COR-L47 (cell line): ENCODE results near the gene OR6M1.

Source experiments
- DNase-seq: peaks from one replicate; lab custom pipeline; 2025; lab: John Stamatoyannopoulos, UW

OR6M1 gene

DNA sequence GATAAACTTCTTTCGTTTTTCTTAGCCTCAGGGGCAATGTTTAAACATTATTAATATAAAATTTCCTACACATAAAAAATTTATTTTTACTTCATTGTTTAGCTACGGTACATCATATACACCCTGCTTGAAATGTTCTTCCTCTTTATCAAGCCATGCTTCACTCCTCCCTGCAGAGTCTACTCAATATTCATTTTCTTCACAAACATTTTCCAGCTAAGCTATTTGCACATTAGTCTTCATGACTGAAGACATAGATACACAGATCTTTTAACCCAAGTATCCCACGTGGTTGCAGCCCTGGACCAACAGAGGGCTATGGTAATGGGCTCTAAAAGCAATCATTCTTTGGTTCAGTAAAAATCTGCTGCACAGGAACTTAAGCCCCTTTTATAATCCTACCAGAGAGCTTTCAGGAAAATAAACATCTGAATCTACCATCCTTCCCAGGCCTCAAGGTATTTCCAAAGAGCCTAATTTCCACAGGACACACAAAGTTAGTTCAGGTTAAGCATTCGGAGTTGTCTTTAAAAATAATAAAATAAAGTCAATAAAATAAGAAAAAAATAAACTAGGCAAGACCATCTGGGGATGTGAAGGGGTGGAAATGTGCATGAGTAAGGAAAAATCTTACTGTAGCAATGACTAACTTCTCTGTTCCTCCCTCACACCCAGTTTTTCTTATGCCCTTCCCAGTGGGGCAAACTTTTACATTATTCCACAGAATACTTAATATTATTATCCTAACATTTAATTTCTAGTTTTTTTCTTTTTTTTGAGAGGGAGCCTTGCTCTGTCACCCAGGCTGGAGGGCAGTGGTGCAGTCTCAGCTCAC, 30.2 kb downstream of the OR6M1 start:
- DNase-seq: no peak

DNA sequence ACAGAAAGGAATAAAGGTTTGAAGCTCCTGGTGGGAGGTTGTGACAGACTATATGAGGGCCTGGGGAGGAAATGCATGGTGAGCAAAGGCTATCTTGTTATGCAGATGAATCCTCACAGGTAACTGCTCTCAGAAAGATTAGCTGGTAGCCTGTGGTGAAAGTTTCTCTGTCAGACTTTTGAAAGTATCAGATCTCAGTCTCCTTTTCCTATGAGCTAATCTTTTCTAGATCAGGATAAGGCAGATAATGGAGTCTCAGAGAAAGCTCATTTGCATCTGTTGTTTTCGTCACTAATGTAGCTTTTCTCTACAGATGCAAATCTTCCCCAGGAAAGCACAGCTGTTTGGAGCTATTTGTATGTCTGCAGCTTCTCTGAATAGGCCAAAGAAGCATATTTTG, 30.9 kb downstream of the OR6M1 start:
- no peak for DNase-seq

DNA sequence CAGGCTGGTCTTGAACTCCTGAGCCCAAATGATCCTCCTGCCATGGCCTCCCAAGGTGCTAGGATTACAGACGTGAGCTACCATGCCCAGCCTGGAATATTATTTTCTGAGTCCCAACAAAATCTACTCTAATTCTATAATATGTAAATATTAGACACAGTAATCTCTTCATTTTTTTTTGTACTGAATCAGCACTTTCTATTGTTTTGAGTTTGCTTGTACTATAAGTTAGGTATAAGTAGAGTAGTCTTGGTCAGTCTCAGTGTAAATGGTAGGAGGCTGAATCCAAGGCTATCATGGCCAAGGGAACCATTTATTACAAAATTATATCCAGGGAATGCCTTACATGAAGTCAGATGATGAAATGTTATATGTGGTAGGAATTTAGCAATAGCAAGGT, 32.2 kb downstream of the OR6M1 start:
- DNase-seq: no peak

DNA sequence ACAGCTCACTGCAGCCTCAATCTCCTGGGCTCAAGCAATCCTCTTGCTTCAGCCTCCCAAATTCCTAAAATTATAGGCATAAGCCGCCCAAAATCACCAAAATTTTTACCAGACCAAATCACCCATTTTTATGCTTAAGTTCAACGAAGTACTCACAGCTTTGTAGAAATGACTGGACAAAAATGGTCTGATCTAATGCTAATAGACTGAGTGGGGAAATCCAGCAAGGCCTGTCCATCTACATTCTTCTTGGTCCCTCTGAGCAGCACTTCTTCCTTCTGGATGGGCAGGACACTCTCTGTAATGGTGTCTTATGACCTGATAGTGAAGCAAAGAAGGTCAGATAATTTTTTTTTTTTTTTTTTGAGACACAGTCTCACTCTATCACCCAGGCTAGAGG, 33.1 kb downstream of the OR6M1 start:
- no peak for DNase-seq

DNA sequence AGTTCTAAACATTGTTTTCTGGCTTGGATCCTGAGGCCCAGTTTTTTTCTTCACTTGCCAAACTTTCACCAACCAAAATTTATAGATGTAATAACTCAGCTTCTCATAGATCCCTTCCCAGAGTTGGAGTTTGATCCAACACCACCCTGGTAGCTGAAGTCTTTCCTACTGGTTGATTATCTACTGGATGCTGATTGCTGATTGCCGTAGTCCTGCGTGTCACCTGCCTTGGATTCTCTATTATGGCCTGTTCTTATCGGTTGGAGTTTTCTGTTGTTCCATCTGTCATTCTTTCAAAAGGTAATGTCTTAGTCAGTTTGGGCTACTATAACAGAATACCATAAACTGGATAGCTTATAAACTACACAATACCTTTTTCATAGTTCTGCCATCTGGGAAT, 34.5 kb downstream of the OR6M1 start:
- DNase-seq: no peak

DNA sequence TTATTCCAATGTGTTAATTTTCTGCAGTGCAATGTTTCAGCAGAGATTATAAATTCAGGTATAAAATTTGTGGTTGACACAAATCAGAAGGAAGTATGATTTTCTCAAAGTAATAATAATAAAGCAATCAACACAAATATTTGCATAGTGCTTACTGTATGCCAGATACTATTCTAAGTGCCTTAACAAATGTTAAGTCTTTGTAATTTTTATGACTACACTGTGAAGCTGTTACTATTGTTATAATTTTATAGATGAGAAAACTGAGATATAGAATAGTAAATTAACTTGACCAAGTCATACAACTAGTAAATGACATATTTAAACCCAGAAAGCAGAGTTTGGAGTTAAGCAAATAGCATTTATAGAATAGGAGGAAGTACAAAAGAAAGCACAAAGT, 35.4 kb downstream of the OR6M1 start:
- DNase-seq: no peak

DNA sequence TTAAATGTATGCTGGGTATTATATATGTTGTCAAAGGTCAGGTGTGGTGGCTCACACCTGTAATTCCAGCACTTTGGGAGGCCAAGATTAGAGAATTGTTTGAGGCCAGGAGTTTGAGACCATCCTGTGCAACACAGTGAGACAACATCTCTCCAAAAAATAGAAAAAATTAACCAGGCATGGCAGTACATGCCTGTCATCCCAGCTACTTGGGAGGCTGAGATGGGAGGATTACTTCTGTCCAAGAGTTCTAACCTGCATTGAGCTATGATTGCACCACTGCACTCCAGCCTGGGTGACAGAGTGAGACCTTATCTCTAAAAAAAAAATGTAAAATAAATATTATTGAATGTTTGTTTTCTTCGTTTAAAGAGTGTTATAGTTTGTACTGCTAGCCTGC, 40.5 kb downstream of the OR6M1 start:
- DNase-seq: no peak

DNA sequence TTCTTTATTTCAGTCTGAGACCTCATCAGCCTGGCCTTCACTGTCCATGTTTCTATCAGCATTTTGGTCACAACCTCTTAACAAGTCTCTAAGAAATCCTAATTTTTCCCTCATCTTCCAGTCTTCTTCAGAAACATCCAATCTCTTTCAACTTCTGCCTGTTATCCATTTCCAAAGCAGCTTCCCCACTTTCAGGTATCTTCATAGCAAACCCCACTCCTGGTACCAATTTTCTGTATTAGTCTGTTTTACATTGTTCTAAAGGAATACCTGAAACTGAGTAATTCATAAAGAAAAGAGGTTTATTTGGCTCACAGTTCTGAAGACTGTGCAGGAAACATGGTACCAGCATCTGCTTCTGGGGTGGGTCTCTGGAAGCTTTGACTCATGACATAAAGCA, 43.7 kb downstream of the OR6M1 start:
- no peak for DNase-seq

DNA sequence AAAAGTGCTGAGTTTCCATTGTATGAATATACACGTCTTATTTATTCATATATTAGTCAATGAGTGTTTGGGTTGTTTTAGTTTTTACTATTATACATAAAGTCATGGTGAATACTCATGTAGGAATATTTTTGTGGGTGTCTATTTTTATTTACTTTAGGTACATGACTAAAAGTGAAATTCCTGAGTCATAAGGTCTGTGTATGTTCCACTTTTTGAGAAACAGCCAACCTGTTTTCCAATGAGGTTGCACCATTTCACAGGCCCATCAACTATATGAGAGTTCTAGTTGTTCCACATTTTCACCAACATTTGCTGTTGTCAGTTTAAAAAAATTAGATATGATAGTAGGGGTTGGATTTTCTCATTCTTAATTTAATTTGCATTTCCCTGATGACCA, 45.3 kb downstream of the OR6M1 start:
- DNase-seq: no peak

DNA sequence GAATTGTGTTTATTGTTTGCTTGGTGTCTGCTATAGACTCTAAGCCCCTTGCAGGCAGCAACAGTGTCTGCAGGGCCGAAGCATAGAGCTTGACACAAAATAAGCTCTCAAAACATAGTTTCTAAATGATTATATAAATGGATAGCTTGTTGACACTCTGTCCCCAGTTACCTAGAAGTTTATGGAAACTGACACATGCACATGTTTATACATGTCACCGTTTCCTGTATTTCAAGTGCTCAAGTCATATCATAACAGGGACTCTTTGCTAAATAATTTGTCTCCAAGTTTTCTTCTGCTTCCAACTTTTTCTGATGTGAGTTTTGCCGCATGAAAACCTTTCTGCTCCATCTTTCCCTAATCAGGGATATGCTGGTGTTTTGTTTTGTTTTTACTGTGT, 48.2 kb downstream of the OR6M1 start:
- no peak for DNase-seq

DNA sequence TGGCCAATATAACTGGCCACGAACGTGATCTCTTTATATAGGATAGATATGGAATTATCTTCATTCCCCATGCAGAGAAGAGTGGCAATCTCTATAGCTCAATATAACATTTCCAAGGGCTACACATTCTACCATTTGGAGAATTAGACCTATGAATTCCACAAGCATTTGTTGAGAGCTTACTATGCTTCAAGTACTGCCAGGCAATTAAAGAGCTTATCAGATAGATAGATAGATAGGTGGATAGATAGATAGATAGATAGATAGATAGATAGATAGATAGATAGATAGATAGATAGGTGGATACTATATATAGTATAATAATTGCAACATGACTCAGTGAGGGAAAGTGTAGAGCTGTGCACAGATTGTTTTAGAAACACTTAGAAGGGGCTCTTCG, 50.3 kb downstream of the OR6M1 start:
- no peak for DNase-seq
